A673 (cell line): ENCODE results near the gene B4GALNT1.

Experiments used
- CTCF ChIP-seq: fragments of 300-800, 200-600 bp; sonication (generic); conservative IDR thresholded peaks from 2 replicates; pipeline ENCODE4 v1.5.1; 2017; ENCODE audit warnings: low read depth, mild to moderate bottlenecking, antibody characterized with exemption, low read length, moderate library complexity, mixed read lengths
- EZH2 ChIP-seq: fragments of 200-600 bp; sonication (generic); IDR thresholded peaks from 2 replicates; pipeline ENCODE4 v1.6.1; 2017; ENCODE audit warnings: borderline replicate concordance, low read depth, mild to moderate bottlenecking, mixed read lengths, antibody characterized with exemption, low read length; ENCODE audit not compliant: poor library complexity, severe bottlenecking

DNA sequence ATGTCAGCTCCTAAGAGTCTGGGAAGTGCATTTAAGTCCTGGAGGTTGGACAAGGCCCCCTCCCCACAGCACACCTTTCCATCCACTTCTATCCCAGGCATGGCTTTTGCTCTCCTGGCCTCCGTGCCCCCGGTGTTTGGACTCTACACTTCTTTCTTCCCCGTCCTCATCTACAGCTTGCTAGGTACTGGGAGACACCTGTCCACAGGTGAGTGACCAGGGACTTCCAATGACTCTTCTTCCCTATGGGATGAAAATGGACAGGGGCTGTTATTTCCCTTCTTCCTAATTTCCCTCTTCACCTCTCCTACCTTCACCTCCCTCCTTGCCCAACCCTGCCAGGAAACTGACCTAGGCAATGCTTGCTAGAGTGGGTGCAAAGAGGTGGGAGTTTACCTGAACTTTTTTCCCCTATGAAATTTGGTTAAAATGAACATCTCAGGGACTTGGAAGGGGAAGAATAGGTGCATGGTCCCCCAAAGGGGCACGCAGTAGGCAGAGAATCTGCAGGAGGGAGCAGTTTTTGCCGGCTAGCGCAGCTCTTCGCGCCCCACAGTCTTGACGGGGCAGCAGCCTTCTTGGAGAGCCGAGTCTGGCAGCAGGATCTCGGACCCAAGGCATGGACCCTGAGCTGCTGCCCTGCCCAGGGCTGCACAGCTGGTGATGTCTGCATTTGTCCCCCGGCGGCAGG is 12.6 kb downstream of the B4GALNT1 start:
- TF ChIP-seq CTCF: no peak
- TF ChIP-seq EZH2: no peak
